ENCODE results near the gene HDAC9.

The HDAC9 gene

DNA sequence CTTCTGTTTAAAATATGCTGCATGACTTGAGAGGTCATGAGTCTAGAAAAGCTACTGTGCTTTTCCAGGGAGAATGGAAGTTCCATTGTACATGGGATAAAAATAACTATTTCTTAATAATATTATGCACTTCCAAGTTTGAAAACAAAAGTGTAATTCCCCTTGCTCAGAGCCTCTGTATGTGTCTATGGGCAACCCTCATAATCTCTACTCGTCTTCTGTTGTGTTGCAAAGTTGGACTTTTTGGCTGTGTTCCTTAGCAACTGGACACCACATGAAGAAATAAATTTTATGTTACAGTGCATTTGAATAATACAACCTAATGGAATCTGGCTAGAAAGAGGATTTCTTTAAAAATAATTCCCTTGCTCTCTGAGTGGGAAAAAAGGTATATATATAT lies 379.3 kb downstream of the HDAC9 start:
- TF ChIP-seq, protein P1, sequence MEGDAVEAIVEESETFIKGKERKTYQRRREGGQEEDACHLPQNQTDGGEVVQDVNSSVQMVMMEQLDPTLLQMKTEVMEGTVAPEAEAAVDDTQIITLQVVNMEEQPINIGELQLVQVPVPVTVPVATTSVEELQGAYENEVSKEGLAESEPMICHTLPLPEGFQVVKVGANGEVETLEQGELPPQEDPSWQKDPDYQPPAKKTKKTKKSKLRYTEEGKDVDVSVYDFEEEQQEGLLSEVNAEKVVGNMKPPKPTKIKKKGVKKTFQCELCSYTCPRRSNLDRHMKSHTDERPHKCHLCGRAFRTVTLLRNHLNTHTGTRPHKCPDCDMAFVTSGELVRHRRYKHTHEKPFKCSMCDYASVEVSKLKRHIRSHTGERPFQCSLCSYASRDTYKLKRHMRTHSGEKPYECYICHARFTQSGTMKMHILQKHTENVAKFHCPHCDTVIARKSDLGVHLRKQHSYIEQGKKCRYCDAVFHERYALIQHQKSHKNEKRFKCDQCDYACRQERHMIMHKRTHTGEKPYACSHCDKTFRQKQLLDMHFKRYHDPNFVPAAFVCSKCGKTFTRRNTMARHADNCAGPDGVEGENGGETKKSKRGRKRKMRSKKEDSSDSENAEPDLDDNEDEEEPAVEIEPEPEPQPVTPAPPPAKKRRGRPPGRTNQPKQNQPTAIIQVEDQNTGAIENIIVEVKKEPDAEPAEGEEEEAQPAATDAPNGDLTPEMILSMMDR (IDR thresholded peaks at IDR 0.05; ENCODE audit: insufficient read depth, missing control alignments): no peak
- FAIRE-seq (no peak), DNase-seq (ENCODE audit: insufficient read length, low spot score) (no peak)

DNA sequence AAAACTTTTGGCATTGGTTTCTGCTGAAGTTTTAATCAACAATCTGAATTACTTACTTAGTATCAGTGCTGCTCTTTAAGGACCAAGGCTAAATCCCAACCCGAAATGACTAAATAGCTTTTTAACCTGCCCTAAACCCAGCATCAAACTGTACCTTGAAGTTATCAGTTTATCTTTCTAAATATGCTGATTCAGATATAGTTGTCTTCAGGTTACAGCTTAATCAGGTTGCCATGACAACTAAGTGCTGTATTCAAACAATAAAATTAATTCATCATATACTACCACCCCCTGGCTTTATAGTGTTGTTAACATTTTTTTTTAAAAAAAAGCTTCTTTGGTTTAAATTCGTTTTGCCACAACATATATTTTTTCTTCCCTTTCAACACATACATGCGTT lies 382.3 kb downstream of the HDAC9 start:
- FAIRE-seq (no peak), DNase-seq (ENCODE audit: insufficient read length, low spot score) (no peak)
- TF ChIP-seq, protein P1 (IDR thresholded peaks at IDR 0.05; ENCODE audit: insufficient read depth, missing control alignments): no peak

DNA sequence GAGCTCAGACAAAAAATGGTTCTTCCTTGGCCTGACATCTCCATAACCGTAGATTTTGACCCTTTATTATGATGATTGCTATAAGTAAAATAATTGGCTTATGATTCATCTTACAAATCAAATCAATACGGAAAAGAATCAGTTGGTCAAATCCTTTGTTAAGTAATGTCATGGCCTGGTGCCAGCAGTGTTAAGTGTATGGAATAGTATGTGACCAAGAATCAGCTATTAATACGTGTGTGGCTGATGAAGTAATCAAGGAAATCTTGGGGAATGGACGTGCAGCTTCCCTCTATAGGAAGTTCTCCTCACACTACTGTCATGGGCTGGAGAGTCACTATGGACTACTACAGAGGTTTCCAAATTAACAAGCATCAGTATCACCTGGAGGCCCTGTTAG lies 391.3 kb downstream of the HDAC9 start:
- TF ChIP-seq, protein P1 (IDR thresholded peaks at IDR 0.05; ENCODE audit: insufficient read depth, missing control alignments): no peak
- no peak for FAIRE-seq

DNA sequence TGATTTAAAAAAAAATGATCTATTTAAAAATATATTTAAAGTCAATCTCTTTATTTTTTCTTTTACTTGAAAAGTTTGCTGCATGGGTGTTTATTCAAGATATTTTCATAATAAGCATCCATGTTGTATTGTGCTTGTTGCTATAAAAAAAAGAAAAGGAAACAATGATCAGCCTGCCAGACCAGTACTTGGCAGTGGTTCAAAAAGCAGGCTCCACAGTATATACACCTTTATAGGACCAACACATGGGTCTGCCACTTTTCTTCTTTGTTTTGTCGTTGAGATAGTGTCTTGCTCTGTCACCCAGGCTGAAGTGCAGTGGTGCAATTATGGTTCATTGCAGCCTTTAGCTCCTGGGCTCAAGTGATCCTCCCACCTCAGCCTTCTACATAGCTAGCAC lies 393.9 kb downstream of the HDAC9 start:
- FAIRE-seq: no peak
- DNase-seq (ENCODE audit: insufficient read length, low spot score): no peak
- TF ChIP-seq, protein P1 (IDR thresholded peaks at IDR 0.05; ENCODE audit: insufficient read depth, missing control alignments): no peak

More for the DNA sequence above, 391.3 kb downstream of the HDAC9 start:
- no peak for DNase-seq (ENCODE audit: insufficient read length, low spot score)

DNA sequence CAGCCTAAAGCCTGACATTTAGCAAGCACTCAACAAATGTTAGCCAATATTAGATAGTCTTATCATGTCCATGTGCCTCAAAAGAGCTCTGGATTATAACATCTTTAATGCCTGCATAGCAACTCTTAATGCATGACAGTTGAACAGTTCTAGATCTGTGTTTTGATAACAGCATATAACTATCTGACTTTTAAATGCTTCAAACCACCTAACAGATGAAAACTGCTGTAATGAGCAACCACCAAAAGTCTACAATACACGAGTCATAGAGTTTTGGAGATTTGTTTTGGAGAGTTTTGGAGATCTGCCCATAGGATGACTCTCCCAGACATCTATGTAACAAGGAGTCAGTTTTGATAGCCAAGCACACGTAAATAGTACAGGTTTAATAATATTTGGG lies 394.6 kb downstream of the HDAC9 start:
- TF ChIP-seq, protein P1 (IDR thresholded peaks at IDR 0.05; ENCODE audit: insufficient read depth, missing control alignments): no peak
- FAIRE-seq: no peak
- no peak for DNase-seq (ENCODE audit: insufficient read length, low spot score)

DNA sequence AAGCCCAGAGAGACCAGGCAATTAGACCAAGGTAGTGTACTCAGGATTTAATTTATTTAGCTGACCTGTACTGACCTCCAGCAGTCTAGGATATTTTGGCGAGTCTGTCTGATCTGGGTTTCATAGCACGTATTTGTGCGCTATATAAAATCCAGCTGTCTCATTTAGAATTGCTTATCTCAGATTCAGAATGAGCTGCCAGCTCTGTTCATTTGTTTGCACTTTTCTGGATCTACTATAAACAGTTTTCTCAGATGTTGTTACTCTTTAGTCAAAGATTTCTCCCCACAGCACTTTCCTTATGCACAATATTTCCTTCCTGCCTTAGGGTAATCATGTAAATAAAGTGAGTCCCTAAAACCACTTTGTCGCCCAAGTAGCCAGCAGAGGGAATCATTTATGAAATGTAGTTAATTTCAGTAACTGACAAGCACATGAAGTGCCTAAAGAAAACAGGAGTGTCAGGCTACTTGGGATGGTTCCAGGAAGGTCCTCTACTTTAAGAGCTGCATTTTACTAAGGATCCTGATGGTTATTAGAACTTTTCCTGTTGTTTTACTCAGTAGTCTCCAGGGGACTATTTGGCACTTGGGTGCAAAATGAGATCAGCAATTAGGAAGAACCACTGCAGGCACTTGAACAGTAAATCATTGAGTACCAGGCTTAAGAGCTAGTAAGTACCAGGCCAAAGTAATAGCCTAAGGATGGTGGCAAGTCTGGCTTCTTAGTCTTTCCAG lies 395.5 kb downstream of the HDAC9 start:
- TF ChIP-seq, protein P1 (IDR thresholded peaks at IDR 0.05; ENCODE audit: insufficient read depth, missing control alignments): no peak
- DNase-seq (ENCODE audit: insufficient read length, low spot score): no peak
- no peak for FAIRE-seq

DNA sequence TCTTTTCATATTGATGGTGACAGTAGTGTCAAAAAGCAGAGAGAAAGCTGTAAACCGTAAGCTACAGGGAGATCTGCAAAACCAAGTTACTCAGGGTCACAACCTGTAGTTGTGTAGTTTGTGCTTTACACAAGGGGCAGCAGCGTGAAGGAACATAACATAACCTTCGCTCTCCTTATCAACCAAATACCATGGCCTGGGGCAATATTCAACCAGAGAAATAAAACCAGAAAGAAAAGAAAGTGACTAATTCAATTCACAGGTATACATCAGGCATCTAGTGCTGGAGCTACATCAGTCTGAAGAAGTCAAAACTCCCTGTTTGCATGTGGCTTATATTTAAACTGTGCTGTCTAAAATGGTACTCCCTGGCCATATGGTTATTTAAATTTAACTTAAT lies 397.6 kb downstream of the HDAC9 start:
- no peak for DNase-seq (ENCODE audit: insufficient read length, low spot score)
- TF ChIP-seq, protein P1 (IDR thresholded peaks at IDR 0.05; ENCODE audit: insufficient read depth, missing control alignments): no peak
- FAIRE-seq: no peak
